UCSD-AML1 (cell line): Measurements from ENCODE around the gene ADGRG2.

Experiments used
- DNase-seq: peaks from one replicate; lab custom pipeline; 2025; ENCODE audit not compliant: unreplicated experiment; lab: John Stamatoyannopoulos, UW

The ADGRG2 gene

GRCh38 chrX:18962329-18962728 is 159.9 kb downstream of the ADGRG2 start:
- no peak for DNase-seq

GRCh38 chrX:18961686-18962085 is 160.6 kb downstream of the ADGRG2 start:
- DNase-seq: no peak

GRCh38 chrX:18956303-18957032 is 165.8 kb downstream of the ADGRG2 start:
- DNase-seq: no peak

GRCh38 chrX:18955676-18956075 is 166.6 kb downstream of the ADGRG2 start:
- DNase-seq: no peak

GRCh38 chrX:18951032-18951431 is 171.2 kb downstream of the ADGRG2 start:
- no peak for DNase-seq

- no peak for DNase-seq
These were observed 172.3 kb downstream of the ADGRG2 start for GRCh38 chrX:18949944-18950301.

GRCh38 chrX:18949291-18949943 is 172.9 kb downstream of the ADGRG2 start:
- no peak for DNase-seq

GRCh38 chrX:18946611-18947010 is 175.7 kb downstream of the ADGRG2 start:
- no peak for DNase-seq

- DNase-seq: no peak
These were observed 176.1 kb downstream of the ADGRG2 start for GRCh38 chrX:18946157-18946556.

- no peak for DNase-seq
These were observed 176.8 kb downstream of the ADGRG2 start for GRCh38 chrX:18945483-18945882.

GRCh38 chrX:18944482-18944881 is 177.8 kb downstream of the ADGRG2 start:
- DNase-seq: no peak

- no peak for DNase-seq
These were observed 180.4 kb downstream of the ADGRG2 start for GRCh38 chrX:18941896-18942295.
